Posterior cingulate gyrus (tissue), 11 donors: ENCODE data around the gene LRP6.

ENCODE experiments used
- DNase-seq, 10 donors: peaks; one replicate each; pipeline versions ENCODE4 v3.0.0 to v3.0.0-alpha.2; 2020 to 2021; ENCODE audit warnings: mixed read lengths in 3 of 10
- intact Hi-C: fragments of 100-400 bp; cut with DNase I; formaldehyde crosslinking; loops from one replicate; pipeline ENCODE4 v1.15.1; 2023

Gene LRP6

DNA sequence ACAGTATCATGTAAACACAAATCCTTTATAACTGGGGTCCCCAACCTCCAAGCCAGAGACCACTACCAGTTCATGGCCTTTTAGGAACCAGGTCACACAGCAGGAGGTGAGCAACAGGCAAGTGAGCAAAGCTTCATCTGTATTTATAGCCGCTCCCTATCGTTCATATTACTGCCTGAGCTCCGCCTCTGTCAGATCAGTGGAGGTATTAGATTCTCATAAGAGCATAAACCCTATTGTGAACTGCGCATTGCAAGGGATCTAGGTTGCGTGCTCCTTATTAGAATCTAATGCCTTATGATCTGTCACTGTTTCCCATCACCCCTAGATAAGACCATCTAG lies 49.9 kb downstream of the LRP6 start:
- no peak for DNase-seq
- intact Hi-C loops, result no loop called here

DNA sequence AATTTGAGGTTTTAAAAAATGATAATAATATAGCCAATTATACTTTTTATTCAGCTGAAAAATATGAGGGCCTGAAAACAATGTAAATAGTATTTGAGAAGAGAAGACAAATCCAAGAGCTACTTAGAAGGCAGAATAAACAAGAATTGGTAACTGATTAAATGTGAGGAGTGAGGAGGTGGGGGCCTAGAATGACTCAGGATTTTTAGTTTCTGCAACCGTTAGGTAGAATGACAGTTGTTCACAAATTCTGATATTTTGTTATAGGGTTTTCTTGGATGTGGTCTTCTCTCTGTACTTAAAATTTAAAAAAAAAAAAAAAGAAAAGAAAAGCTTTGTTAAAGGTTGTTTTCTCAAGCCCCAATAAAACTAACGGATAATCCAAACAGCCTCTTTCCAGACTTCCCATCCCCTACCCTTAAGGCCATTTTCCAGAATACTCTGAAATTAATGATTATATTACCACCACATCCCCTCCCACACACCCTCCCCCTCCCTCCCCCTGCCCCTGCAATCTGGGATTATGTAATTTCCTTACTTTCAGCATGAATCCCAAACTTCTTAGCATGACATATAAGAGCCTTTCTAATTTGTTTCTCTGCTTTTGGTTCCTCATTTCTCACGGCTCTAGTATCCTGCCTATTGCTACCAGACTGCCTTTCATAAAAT lies 50.4 kb downstream of the LRP6 start:
- DNase-seq, result no peak
- intact Hi-C loops, result no loop called here

DNA sequence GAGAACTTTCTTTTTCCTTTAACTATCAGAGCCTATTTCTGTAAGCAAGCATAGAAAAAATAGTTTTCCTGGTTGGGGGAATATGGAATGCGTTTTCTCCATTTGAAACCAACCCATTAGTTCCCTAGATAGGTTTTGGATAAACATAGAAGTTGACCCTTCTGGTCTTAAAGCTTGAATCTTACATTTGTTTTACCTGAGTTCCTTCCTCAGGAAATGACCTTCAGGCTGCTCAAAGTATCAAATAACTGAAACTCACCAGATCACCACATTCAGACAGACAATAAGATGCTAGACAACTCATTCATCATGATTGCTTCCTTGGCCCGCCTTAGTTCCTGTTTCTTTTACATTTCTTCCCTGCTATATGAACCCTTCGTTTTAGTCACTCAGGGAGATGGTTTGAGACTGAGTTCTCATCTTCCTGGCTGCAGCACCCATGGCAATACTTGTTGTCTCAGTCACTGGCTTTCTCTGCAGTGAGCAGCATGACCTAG lies 52.2 kb downstream of the LRP6 start:
- intact Hi-C loops, result no loop called here

DNA sequence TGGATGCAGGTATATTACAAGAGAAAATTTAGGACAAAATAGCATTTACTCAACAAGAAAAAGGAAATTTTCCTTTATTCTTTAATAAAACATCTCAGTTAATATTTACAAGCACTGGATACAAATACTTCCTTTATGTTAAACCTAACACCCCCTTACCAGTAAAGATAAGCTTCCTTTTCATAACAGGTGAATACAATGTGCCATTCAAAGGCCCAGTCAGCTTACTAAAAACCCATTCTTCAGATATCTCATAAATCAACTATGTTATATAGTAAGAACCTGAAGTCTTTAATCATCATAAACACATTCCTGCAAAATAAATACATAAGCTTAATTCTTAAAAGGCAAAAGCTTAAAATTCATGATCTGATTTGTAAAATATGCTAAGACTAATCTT lies 52.6 kb downstream of the LRP6 start:
- DNase-seq, result no peak
- intact Hi-C loops, result no loop called here

More for the DNA sequence above, 52.2 kb downstream of the LRP6 start:
- DNase-seq, result no peak

DNA sequence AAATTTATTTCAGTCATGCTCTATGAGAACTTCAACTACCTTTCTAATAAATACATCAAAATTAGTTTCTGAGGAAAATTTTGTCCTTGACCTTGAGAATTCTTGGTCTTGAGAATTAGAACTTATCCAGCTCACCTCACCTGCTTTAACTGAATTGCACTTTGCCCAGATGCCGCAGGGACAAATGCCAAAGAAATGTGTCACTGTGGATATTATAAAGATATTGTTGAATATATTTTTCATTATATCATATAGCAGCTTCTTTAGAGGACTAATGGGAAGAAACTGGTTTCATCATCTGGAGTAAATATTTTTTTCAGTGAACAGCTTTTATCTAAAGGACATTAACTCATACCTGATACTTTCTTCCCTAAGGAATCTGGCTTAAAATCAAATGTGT lies 54.1 kb downstream of the LRP6 start:
- no peak for DNase-seq
- intact Hi-C loops, result no loop called here

DNA sequence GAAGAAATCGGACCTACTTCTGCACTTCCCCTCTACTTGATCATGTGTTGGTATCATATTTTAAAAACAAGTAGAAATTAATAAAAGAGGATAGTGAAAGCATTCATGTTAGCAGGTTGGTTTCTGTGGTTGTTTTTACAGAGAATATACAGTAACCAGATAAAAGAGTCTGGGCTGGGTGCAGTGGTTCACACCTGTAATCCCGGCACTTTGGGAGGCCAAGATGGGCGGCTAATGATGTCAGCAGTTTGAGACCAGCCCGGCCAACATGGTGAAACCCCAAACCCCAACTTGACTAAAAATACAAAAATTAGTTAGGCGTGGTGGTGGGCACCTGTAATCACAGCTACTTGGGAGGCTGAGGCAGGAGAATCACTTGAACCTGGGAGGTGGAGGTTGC lies 55.9 kb downstream of the LRP6 start:
- intact Hi-C loops, result no loop called here
- no peak for DNase-seq

DNA sequence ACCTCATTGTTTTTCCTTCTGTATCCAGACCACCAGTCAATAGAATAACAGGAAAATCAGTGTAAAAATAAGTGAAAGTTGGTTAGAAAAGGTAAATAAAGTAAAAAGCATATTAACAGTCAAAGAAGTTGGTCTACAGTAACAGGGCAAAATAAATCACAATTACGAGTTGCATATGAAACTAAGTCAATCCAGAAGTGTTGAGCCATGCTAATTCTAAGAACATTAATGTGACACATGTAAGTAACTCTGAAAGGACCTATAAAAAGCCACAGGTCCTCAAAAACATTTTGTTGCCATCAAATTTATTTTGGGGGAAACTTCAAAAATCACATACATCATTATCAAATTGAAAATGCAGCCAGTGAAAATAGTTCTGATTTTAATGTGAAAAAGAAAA lies 56.4 kb downstream of the LRP6 start:
- DNase-seq, result no peak
- intact Hi-C loops, result no loop called here

DNA sequence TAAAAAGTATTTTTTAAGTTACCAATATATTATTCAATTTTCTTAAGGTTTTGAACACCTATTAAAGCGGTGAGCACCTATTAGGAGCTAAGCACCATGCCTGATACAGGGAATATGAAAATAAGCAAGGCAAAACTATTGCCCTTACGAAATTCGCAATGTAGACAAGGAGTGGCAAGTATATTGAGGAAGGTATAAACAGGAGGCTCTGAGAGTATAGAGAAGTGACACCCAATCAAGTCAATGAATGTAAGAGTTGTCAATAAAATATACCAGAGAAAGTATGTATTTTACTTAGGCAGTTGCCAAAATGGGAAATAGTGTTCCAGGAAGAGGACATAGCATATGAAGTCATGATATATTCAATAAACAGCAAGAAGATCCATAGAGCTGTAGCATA lies 57.2 kb downstream of the LRP6 start:
- DNase-seq, result no peak
- intact Hi-C loops, result no loop called here

DNA sequence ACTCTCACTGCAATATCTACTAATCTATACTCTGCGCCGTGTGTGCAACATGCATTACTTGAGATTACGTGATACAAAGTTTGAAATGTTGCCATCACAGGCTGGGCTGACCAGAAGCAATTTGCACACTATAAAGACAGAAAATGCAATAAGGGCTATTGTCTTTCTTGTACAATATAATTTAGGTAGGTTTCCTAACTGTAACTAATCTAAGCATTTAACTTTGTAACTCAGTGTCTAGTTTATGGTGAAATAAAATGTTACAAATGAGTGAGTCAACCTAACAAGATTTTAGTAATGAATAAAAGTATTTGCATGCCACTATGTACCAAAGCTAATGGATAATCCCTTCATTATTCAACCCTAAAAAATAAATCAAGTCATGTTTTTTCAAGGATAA lies 57.8 kb downstream of the LRP6 start:
- DNase-seq, result no peak
- intact Hi-C loops, result no loop called here

DNA sequence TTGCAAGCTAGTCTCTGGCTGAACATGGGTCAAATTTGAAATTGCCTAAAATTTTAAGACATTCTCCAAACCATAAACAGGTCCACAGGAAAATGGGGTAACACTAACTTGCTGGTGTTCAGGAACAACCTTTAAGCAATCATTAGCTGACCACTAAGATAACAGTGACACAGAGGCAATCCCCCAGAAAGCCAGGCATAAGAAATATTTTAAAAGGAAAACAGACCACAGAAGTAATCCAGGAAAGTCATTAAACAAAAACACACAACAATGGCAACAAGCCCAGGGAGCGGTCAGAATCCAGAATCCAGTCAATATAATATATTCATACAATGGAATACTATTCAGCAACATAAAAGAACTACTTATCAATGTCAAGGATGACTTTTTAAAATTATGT lies 59.1 kb downstream of the LRP6 start:
- no peak for DNase-seq
- intact Hi-C loops, result no loop called here

DNA sequence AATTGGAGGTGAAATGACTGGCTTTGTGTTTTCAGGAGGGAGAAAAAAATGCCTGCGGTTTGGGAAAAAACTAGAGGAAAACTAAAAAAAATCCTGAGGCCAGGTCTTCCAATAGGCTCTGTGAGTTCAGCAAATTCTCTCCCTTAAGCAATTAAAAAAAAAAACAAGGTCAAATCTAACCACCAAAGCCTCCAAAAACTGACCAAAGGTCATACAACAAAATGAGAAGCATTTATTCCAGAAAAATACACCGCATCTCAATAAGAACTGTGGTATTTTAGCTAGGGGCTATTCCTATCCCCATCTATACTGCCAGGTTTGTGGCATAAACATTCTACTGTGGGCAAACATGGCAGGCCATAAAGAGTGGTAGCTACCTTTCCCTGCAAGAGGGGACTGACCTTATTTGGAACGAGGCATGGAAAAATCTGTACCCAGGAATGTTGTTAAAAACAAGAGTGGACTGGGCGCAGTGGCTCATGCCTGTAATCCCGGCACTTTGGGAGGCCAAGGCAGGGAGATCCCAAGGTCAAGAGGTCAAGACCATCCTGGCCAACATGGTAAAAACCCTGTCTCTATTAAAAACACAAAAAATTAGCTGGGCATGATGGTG lies 60.0 kb downstream of the LRP6 start:
- intact Hi-C loops, result no loop called here
- DNase-seq, result no peak

DNA sequence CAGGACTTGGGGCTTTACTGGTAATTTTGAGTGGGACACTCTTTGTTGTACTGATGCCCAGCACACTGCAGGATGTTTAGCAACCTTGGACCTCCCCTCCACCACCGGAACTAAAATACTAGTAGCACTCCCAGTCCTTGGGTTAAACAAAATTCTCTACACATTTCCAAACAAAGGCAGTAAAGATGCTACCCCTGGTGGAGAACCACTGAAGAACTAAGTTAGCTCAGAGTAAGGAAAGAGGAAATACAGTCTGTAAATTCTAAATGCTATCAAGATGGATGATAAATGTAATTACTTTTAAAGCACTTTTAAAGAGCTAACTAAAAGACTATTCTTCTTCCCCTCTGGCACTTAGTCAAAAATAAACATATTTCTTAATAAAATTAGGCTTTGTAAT lies 64.1 kb downstream of the LRP6 start:
- intact Hi-C loops, result no loop called here
- no peak for DNase-seq

DNA sequence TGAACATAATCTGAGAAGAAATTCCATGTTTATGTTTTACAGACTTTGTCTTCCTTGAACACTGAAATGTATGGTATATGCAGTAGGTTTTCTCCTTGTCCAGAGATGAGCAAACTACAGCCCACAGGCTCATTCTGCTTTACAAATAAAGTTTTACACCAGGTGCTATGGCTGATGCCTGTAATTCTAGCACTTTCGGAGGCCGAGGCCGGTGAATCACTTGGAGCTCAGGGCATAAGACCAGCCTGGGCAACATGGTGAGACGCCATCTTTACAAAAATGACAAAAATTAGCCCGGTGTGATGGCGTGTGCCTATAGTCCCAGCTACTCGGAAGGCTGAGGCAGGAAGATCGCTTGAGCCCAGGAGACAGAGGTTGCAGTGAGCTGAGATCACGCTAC lies 64.7 kb downstream of the LRP6 start:
- no peak for DNase-seq
- intact Hi-C loops, result no loop called here

DNA sequence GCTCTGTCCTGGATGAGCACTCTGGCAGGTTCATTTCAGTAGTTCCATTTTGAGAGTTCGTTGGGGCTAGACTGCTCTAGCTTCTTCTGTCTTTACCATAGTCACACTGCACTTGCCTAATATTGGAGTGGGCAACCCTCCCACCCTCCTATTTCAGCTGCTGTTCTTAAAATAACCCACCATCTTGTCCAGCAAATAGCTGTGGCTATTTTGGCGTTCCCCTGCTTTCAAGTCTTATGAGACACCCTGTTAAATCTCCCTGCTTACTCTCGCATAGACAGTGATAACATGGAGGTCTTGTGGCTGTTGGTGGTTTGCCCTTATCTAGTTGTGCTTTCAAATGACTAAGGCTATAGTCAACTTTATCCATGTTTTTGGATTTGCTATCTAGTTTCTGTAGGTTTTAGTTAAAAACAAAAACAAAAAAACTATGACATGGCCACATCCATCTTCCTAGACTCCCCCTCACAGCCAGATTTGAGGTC lies 65.5 kb downstream of the LRP6 start:
- DNase-seq, result no peak
- intact Hi-C loops, result no loop called here

DNA sequence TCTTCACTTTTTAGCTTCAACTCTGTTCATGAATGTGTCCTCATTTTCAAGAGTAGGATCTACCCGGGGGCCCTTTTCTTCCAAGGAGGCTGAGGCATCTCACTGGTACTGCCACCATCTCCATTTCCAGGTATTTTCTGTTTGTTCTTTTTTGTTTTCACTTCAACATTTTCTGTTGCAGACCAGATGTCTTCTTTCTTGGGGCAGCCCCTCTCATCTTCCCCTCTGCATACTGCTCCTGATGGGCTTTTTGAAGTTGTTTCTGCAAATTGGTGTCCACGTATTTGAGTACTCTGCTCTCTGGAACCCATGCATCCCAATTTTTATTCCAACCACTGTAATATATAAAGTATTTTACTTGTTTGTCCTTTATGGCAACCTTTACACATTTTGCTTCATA lies 66.5 kb downstream of the LRP6 start:
- intact Hi-C loops, result no loop called here
- DNase-seq, result no peak

DNA sequence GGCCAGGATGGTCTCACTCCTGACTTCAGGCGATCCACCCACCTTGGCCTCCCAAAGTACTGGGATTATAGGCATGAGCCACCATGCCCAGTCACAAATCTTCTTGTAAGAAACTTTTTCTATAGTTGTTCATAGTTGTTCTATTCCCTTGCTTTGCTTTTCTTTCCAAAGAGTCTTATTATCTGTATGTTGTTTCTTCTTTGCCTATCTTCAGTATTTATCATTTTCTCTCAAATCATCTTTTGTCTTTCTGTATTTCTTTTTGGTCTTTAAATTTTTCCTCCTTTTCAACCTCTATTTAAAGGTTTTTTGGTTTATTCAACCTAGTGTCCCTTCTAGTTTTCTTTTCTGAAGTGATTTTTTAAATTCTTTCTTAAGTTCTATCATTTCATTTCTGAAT lies 68.7 kb downstream of the LRP6 start:
- intact Hi-C loops, result no loop called here
- no peak for DNase-seq

DNA sequence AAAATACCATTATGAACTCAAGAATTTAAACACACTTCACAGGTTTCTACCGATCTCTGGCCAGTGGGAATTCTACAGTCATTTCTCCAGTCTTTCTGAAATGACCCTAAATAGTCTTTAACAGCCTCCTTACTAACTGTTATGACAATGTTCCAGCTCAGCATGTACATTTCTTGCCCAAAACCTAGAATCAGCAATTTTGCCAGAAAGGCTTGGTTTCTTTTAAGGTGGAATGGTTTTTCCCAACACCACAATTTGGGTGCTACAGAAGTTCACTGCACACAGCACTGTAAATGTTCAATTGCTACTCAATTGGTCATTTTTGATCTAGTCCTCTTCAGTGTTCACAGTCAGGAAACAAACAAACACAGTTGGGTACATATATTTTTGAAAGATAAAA lies 69.7 kb downstream of the LRP6 start:
- intact Hi-C loops, result no loop called here
- no peak for DNase-seq

DNA sequence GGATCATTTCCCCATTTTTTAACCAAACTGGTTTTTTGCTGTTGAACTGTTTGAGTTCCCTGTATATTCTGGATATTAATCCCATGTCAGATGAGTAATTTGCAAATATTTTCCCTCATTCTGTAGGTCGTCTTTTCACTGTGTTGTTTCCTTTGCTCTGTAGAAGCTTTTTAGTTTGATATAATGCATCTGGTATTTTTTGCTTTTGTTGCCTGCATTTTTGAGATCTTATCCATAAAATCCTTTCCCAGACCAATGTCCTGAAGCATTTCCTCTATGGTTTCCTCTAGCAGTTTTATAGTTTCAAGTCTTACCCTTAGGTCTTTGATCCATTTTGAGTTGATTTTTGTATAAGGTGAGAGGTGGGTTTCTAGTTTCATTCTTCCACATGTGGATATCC lies 71.3 kb downstream of the LRP6 start:
- intact Hi-C loops, result no loop called here
- DNase-seq, result no peak

DNA sequence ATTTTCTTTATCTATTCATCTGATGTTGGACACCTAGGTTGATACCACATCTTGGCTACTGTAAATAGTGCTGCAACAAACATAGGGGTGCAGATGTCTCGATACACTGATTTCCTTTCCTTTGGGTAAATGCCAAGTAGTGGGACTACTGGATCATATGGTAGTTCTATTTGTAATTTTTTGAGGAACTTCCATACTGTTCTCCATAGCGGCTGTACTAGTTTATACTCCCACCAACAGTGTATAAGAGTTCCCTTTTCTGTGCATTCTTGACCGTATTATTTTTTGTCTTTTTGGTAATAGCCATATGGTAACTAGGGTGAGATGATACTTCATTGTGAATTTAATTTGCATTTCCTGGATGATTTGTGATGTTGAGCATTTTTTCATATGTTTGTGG lies 71.8 kb downstream of the LRP6 start:
- intact Hi-C loops, result no loop called here
- DNase-seq, result no peak

DNA sequence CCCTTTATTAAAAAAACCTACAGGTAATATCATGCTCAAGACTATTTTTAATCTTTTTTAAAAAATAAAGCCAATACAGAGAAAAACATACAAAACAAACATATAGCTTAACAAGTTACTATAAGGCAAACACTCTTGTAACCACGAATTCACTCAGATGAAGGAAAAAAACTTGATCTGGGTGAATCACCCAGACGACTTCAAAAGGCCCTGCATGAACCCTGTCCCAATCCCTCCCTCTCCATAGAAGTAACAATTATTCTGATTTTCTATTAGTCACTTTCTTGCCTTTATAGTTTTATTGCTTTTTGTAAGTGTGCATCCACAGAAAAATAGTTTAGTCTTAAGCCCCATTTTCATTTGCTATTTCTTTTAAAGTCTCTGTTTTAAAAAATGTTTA lies 72.6 kb downstream of the LRP6 start:
- intact Hi-C loops, result no loop called here
- no peak for DNase-seq

DNA sequence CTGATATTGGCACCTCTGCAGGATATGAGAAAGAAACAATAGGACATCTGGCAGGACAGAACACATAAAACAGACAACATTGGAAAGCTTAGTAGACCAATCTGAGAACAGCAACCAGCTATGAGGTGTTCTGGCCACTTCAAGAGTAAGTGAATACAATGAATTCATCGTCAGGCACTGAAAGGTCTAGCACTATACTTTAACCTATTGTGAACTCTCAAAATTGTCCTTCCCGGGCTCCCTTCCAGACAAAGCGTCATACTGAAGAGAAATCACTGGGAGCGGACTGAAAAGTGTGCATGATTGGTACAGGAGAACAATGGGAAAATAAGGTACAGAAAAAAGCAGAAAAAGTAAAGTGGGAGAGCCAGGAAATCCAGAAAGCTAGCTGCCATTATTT lies 75.8 kb downstream of the LRP6 start:
- no peak for DNase-seq
- intact Hi-C loops, result no loop called here

DNA sequence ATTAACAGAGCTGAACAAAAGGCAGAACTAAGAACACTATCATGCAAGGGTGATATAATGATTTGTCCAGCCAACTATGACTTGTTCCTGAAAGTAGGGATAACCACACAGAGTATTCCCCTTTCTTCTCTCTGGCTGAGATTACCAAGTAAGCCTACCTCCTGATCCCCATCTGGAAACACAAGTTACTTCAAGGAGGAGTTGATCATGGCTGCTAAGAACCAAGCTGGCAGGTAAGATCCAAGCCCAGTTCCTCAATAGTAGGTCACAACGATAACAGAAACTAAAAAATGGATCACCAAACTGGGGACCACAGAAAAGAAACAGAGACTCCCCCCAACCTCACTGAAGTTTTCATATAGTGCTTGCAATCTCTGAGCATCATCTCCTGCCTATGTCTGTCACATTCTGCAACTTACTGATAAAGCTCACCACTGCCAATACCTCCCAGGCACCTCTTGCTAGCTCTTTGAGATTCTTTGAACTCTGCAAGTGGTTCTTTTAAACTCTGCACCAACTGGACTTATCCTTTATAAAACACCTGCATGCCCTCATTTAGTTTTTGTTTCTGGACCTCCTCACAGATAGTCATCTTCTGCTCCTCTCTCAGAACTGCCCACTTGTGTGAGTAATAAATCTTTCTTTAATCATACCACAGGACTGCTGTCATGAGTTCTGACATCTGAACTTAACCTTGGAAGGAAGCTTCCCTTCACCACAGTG lies 76.6 kb downstream of the LRP6 start:
- intact Hi-C loops, result no loop called here
- DNase-seq, result no peak
